Activated CD8-positive, alpha-beta T cell treated with anti-CD3 and anti-CD28 coated beads for 36 hours (primary cell): ENCODE results near the gene ZSCAN25. TPM values are rescaled to one million over a fixed set of nuclear protein-coding genes. Genes with fewer than 3 reads are reported as not detected.

ENCODE experiments used
- ATAC-seq: fragments of 200-7000 bp; cut with Tn5 transposase; one replicate; pipeline ENCODE4 v1.10.0; 2021; ENCODE audit warnings: mild to moderate bottlenecking, moderate library complexity
- CTCF ChIA-PET: fragments of 350-600 bp; sonication (Branson Sonifier 250); formaldehyde crosslinking; loops from one replicate; lab custom pipeline; 2021; ENCODE audit warnings: antibody characterized with exemption; lab: Charles Lee
- POLR2A ChIA-PET: fragments of 350-600 bp; sonication (Branson Sonifier 250); formaldehyde crosslinking; loops from one replicate; lab custom pipeline; 2021; ENCODE audit warnings: antibody characterized with exemption; lab: Charles Lee
- DNase-seq: peaks from one replicate; pipeline ENCODE4 v3.0.0-alpha.2; 2020
- H3K27ac Mint-ChIP-seq: one replicate; pipeline ENCODE4 v1.8.0; 2021; ENCODE audit warnings: mild to moderate bottlenecking, mixed read lengths
- H3K27me3 Mint-ChIP-seq: one replicate; pipeline ENCODE4 v1.8.0; 2021; ENCODE audit warnings: mixed read lengths
- H3K36me3 Mint-ChIP-seq: one replicate; pipeline ENCODE4 v1.8.0; 2021; ENCODE audit warnings: low read depth, mixed read lengths
- H3K4me1 Mint-ChIP-seq: one replicate; pipeline ENCODE4 v1.8.0; 2021; ENCODE audit warnings: low read depth, mixed read lengths
- H3K4me3 Mint-ChIP-seq: one replicate; pipeline ENCODE4 v1.8.0; 2021; ENCODE audit warnings: mild to moderate bottlenecking, moderate library complexity, mixed read lengths
- H3K9me3 Mint-ChIP-seq: one replicate; pipeline ENCODE4 v1.8.0; 2021; ENCODE audit warnings: mixed read lengths
- intact Hi-C: fragments of 100-400 bp; cut with micrococcal nuclease; formaldehyde crosslinking; loops from one replicate; pipeline ENCODE4 v1.10.0; 2022
- total RNA-seq, 2 experiments: library from RNA; stranded (reverse); gene quantifications; one replicate each; pipeline ENCODE4 v1.2.3, GENCODE V29; 2021
- TF ChIP-seq, protein P1 (sequence below): fragments of 200-600 bp; IDR thresholded peaks from one replicate; pipeline ENCODE4 v1.8.0; 2022; ENCODE audit warnings: antibody characterized with exemption, mild to moderate bottlenecking

The ZSCAN25 gene
- total RNA-seq, 2 experiments from 2014 or later: 31.8 to 35.8 TPM

GRCh38 chr7:99601656-99602310 lies 15.0 kb upstream of the ZSCAN25 start:
- ChIA-PET POLR2A (no interaction called here), CTCF (no interaction called here)
- intact Hi-C loops: no loop called here
- H3K36me3 Mint-ChIP-seq: no peaks in the 10 kb centered on the region
- DNase-seq: no peak
- H3K9me3 Mint-ChIP-seq: no peaks in the 10 kb centered on the region
- H3K4me1 Mint-ChIP-seq: no peaks in the 10 kb centered on the region
- TF ChIP-seq, protein P1, sequence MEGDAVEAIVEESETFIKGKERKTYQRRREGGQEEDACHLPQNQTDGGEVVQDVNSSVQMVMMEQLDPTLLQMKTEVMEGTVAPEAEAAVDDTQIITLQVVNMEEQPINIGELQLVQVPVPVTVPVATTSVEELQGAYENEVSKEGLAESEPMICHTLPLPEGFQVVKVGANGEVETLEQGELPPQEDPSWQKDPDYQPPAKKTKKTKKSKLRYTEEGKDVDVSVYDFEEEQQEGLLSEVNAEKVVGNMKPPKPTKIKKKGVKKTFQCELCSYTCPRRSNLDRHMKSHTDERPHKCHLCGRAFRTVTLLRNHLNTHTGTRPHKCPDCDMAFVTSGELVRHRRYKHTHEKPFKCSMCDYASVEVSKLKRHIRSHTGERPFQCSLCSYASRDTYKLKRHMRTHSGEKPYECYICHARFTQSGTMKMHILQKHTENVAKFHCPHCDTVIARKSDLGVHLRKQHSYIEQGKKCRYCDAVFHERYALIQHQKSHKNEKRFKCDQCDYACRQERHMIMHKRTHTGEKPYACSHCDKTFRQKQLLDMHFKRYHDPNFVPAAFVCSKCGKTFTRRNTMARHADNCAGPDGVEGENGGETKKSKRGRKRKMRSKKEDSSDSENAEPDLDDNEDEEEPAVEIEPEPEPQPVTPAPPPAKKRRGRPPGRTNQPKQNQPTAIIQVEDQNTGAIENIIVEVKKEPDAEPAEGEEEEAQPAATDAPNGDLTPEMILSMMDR: no peak
- no peak overlapping the region for H3K27ac Mint-ChIP-seq
- no peak overlapping the region for H3K4me3 Mint-ChIP-seq
- H3K27me3 Mint-ChIP-seq: no peaks in the 10 kb centered on the region
- ATAC-seq: no peak

GRCh38 chr7:99605527-99605926 lies 11.2 kb upstream of the ZSCAN25 start:
- intact Hi-C loops: no loop called here
- Mint-ChIP-seq H3K27me3 (no peaks in the 10 kb centered on the region), H3K36me3 (no peaks in the 10 kb centered on the region), H3K4me1 (no peaks in the 10 kb centered on the region), H3K9me3 (no peaks in the 10 kb centered on the region), H3K27ac (no peak overlapping the region), H3K4me3 (no peak overlapping the region)
- POLR2A ChIA-PET: interaction anchor here (1.5 kb wide), 1 partner anchor 11 kb away, joined by 8 read pairs; the partner anchor contains the start of gene ZSCAN25
- DNase-seq (no peak), ATAC-seq (no peak)
- CTCF ChIA-PET: no interaction called here
- TF ChIP-seq, protein P1: no peak

DNA sequence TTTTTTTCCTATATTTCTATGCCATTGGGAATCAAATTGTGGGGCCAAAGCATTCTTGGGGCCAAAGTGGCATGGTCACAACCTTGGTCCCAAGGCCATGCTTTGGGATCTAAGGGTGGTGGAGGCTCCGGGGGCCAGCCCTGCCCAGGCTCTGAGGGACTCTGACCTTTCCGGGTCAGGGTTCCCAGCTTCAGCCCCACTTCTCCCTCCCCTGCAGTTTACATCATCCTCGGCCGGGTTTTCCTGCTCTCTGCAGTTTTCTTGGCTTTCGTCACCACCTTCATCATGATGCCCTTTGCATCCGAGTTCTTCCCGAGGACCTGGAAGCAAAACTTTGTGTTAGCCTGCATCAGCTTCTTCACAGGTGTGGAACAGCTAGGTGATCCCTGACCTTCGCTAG lies 10.2 kb upstream of the ZSCAN25 start:
- Mint-ChIP-seq H3K9me3 (no peaks in the 10 kb centered on the region), H3K27ac (no peak overlapping the region), H3K36me3 (no peaks in the 10 kb centered on the region), H3K4me1 (no peaks in the 10 kb centered on the region), H3K27me3 (no peaks in the 10 kb centered on the region), H3K4me3 (no peak overlapping the region)
- intact Hi-C loops: no loop called here
- ChIA-PET POLR2A (interaction anchor here (1.4 kb wide), 1 partner anchor 9 kb away, joined by 3 read pairs; no protein-coding TSS in a partner anchor), CTCF (interaction anchor here (0.9 kb wide), 1 partner anchor 11 kb away, joined by 3 read pairs; the partner anchor contains the start of gene ZSCAN25)
- ATAC-seq: no peak
- no peak for DNase-seq
- TF ChIP-seq, protein P1: no peak

DNA sequence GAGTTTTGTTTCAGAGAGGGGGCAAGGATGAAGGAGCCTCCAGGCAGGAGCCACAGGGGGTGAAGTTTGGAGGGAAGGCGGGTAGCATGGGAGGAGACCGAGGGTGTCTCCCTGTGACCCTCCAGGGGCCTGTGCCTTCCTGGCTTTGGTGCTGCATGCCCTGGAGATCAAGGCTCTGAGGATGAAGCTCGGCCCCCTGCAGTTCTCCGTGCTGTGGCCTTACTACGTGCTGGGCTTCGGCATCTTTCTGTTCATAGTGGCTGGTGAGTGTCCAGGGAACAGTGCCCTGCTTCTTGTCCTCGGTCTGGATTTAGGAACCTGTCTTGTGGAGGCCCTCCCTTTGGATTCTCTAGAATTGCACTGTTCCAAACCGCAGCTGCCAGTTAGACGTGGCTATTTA lies 9.2 kb upstream of the ZSCAN25 start:
- POLR2A ChIA-PET: interaction anchor here (1.1 to 1.4 kb wide), 2 partner anchors 8 to 17 kb away, joined by 3 read pairs; no protein-coding TSS in a partner anchor
- no peaks in the 10 kb centered on the region for H3K36me3 Mint-ChIP-seq
- intact Hi-C loops: no loop called here
- TF ChIP-seq, protein P1: no peak
- H3K9me3 Mint-ChIP-seq: no peaks in the 10 kb centered on the region
- no peak overlapping the region for H3K27ac Mint-ChIP-seq
- no peak for ATAC-seq
- H3K4me3 Mint-ChIP-seq: no peak overlapping the region
- H3K4me1 Mint-ChIP-seq: no peaks in the 10 kb centered on the region
- no peaks in the 10 kb centered on the region for H3K27me3 Mint-ChIP-seq
- DNase-seq: no peak
- CTCF ChIA-PET: no interaction called here

GRCh38 chr7:99614495-99614894 lies 2.3 kb upstream of the ZSCAN25 start:
- H3K27ac Mint-ChIP-seq: no peak overlapping the region
- peaks cover 29% of the 10 kb centered on the region for H3K36me3 Mint-ChIP-seq
- no peak for ATAC-seq
- ChIA-PET CTCF (interaction anchor here (1.0 to 1.3 kb wide), 2 partner anchors 14 to 57 kb away, joined by 3 to 4 read pairs; no protein-coding TSS in a partner anchor), POLR2A (no interaction called here)
- DNase-seq: no peak
- TF ChIP-seq, protein P1: no peak
- no peak overlapping the region for H3K4me3 Mint-ChIP-seq
- H3K4me1 Mint-ChIP-seq: peaks cover 34% of the 10 kb centered on the region
- no peaks in the 10 kb centered on the region for H3K27me3 Mint-ChIP-seq
- intact Hi-C loops: no loop called here
- H3K9me3 Mint-ChIP-seq: no peaks in the 10 kb centered on the region
